ENCODE measurements around the gene HMOX1.
A peak's percentile ranks its signal among the peaks of the same experiment; 100 is the strongest.
"Not testable (repeated sequence)": the region's sequence is repeated elsewhere in the genome, so short reads cannot be mapped to it uniquely, and the experiment has no call there.

The HMOX1 gene

GRCh38 chr22:35394011-35394312, 13.1 kb downstream of the HMOX1 start:
- DNase-seq = no peak
- TF ChIP-seq CTCF (IDR thresholded peaks at IDR 0.05; ENCODE audit: low read depth, low read length, missing control alignments) = no peak
- Histone ChIP-seq H3K36me3 (replicated peaks) (no peaks in the 10 kb centered on the region), H3K27ac (no peak overlapping the region), H3K27me3 (replicated peaks) (no peaks in the 10 kb centered on the region), H3K4me3 (ENCODE audit: low read depth, low read length) (no peak overlapping the region)
- in situ Hi-C loops (cut with HindIII; ENCODE audit: low pct_ligation_motif_present, low sequenced_read_pairs) = no loop called here

GRCh38 chr22:35394810-35395563, 14.1 kb downstream of the HMOX1 start:
- Histone ChIP-seq H3K4me3 (ENCODE audit: low read depth, low read length) (no peak overlapping the region), H3K27ac (no peak overlapping the region), H3K36me3 (replicated peaks) (no peaks in the 10 kb centered on the region), H3K27me3 (replicated peaks) (no peaks in the 10 kb centered on the region)
- no peak for TF ChIP-seq CTCF (IDR thresholded peaks at IDR 0.05; ENCODE audit: low read depth, low read length, missing control alignments)
- in situ Hi-C loops (cut with HindIII; ENCODE audit: low pct_ligation_motif_present, low sequenced_read_pairs) = no loop called here
- no peak for DNase-seq

GRCh38 chr22:35396622-35397021, 15.7 kb downstream of the HMOX1 start:
- DNase-seq; H3K27ac ChIP-seq; H3K4me3 ChIP-seq (ENCODE audit: low read depth, low read length); in situ Hi-C loops (cut with HindIII; ENCODE audit: low pct_ligation_motif_present, low sequenced_read_pairs); H3K36me3 ChIP-seq (replicated peaks); H3K27me3 ChIP-seq (replicated peaks): not testable (repeated sequence)

- DNase-seq = no peak
- Histone ChIP-seq H3K4me3 (ENCODE audit: low read depth, low read length) (no peak overlapping the region), H3K27me3 (replicated peaks) (no peaks in the 10 kb centered on the region), H3K27ac (no peak overlapping the region), H3K36me3 (replicated peaks) (no peaks in the 10 kb centered on the region)
- TF ChIP-seq CTCF (IDR thresholded peaks at IDR 0.05; ENCODE audit: low read depth, low read length, missing control alignments) = no peak
- in situ Hi-C loops (cut with HindIII; ENCODE audit: low pct_ligation_motif_present, low sequenced_read_pairs) = no loop called here
Measured at GRCh38 chr22:35397095-35397904, 16.4 kb downstream of the HMOX1 start.

- Histone ChIP-seq H3K36me3 (replicated peaks) (no peaks in the 10 kb centered on the region), H3K27ac (no peak overlapping the region), H3K4me3 (ENCODE audit: low read depth, low read length) (no peak overlapping the region), H3K27me3 (replicated peaks) (no peaks in the 10 kb centered on the region)
- DNase-seq = no peak
- in situ Hi-C loops (cut with HindIII; ENCODE audit: low pct_ligation_motif_present, low sequenced_read_pairs) = no loop called here
- TF ChIP-seq CTCF (IDR thresholded peaks at IDR 0.05; ENCODE audit: low read depth, low read length, missing control alignments) = no peak
Measured at GRCh38 chr22:35398591-35398973, 17.7 kb downstream of the HMOX1 start.

- no peak for TF ChIP-seq CTCF (IDR thresholded peaks at IDR 0.05; ENCODE audit: low read depth, low read length, missing control alignments)
- Histone ChIP-seq H3K27ac (no peak overlapping the region), H3K4me3 (ENCODE audit: low read depth, low read length) (peak overlapping the region; percentile 82), H3K27me3 (replicated peaks) (no peaks in the 10 kb centered on the region), H3K36me3 (replicated peaks) (no peaks in the 10 kb centered on the region)
- in situ Hi-C loops (cut with HindIII; ENCODE audit: low pct_ligation_motif_present, low sequenced_read_pairs) = no loop called here
- DNase-seq = no peak
Measured at GRCh38 chr22:35399114-35399677, 18.3 kb downstream of the HMOX1 start.

All from brain microvascular endothelial cell (primary cell).